SK-N-MC (cell line): ENCODE measurements around the gene C14orf132.

Experiments used
- EZH2 ChIP-seq: fragments of 200-600 bp; sonication (generic); IDR thresholded peaks from one replicate; pipeline ENCODE4 v1.6.1; 2017; ENCODE audit warnings: antibody characterized with exemption
- POLR2AphosphoS5 ChIP-seq: IDR thresholded peaks from 2 replicates; pipeline ENCODE4 v1.6.1; 2012; ENCODE audit warnings: mild to moderate bottlenecking, low read depth, low read length, borderline replicate concordance

GRCh38 chr14:96055753-96056508 lies 16.8 kb downstream of the C14orf132 start:
- TF ChIP-seq EZH2 (no peak), POLR2AphosphoS5 (no peak)
